Right lobe of liver (tissue), 6 donors: ENCODE data around the gene ALDOA. TPM values are rescaled to one million over a fixed set of nuclear protein-coding genes. Genes with fewer than 3 reads are reported as not detected.

Experiments used
- ATAC-seq, 4 donors: fragments of 200-7000 bp; cut with Tn5 transposase; one replicate each; pipeline ENCODE4 v1.9.1; 2020; ENCODE audit warnings: mild to moderate bottlenecking in 4 of 4, moderate library complexity in 4 of 4
- DNase-seq, 3 donors: peaks; one replicate each; pipeline ENCODE4 v3.0.0-alpha.2; 2020
- H3K27ac ChIP-seq, 3 donors: fragments of 200-600 bp; one replicate each; pipeline ENCODE4 v1.8.0; 2022
- H3K27me3 ChIP-seq, 2 donors: fragments of 200-600 bp; one replicate each; pipeline ENCODE4 v1.8.0; 2022
- H3K36me3 ChIP-seq, 4 donors: fragments of 200-600 bp; sonication (generic) in 1 of 4; one replicate each; pipeline versions ENCODE4 v1.5.1 to v1.8.0; 2017 to 2022; ENCODE audit warnings: control low read depth in 1 of 4
- H3K4me1 ChIP-seq, 4 donors: fragments of 200-600 bp; sonication (generic) in 1 of 4; one replicate each; pipeline versions ENCODE4 v1.5.1 to v1.8.0; 2017 to 2022; ENCODE audit warnings: control low read depth in 1 of 4
- H3K4me3 ChIP-seq, 3 donors: fragments of 200-600 bp; one replicate each; pipeline ENCODE4 v1.8.0; 2022
- H3K9me3 ChIP-seq, 4 donors: fragments of 200-600 bp; sonication (generic) in 1 of 4; one replicate each; pipeline versions ENCODE4 v1.5.1 to v1.8.0; 2017 to 2022; ENCODE audit warnings: control low read depth in 1 of 4
- POLR2A ChIP-seq: fragments of 450-650 bp; IDR thresholded peaks from one replicate; pipeline ENCODE4 v1.6.1; 2017; ENCODE audit warnings: antibody characterized with exemption, mild to moderate bottlenecking
- WGBS: methylation state at CpG from one replicate; pipeline ENCODE4 v1.1.6; 2018; ENCODE audit warnings: low coverage, low lambda C conversion rate; ENCODE audit not compliant: insufficient coverage; ENCODE audit errors: missing lambda C conversion rate; 5-methylcytosine and 5-hydroxymethylcytosine counted together
- intact Hi-C, 2 donors: fragments of 100-400 bp; cut with DNase I; formaldehyde crosslinking; loops; one replicate each; pipeline versions ENCODE4 v1.11.2 to v1.14.1; 2022
- total RNA-seq, 6 experiments: library from RNA; depleted of rRNA in 2 of 6; stranded (reverse); fragments of >200 nt in 2 of 6; fragmentation: NEBNext Ultra II Directional in 3 of 6; extraction: Animal tissue kit (Norgen Biotek cat#: 25700) in 3 of 6; gene quantifications; one replicate each; pipeline versions ENCODE4 v1.1.0 to v1.2.4, GENCODE V29; 2016 to 2023
- TF ChIP-seq, protein P1 (sequence below), 4 donors: fragments of 200-600 bp in 3 of 4; fragments of 450-650 bp in 1 of 4; IDR thresholded peaks; one replicate each; pipeline versions ENCODE4 v1.5.1 to v1.8.0; 2016 to 2022; ENCODE audit warnings: antibody characterized with exemption in 4 of 4, mild to moderate bottlenecking in 2 of 4
- donor health status: DM: no; HTN: yes; CAD: no.
- donor health status: DM: no; HTN: no; CAD: no.
- donor health status: DM: no; HTN: no; CAD: no.
- donor health status: DM: no; HTN: yes; CAD: no.
- donor health status: DM: no; HTN: yes; CAD: no.

ALDOA gene
- total RNA-seq, 6 experiments from 2014 or later, result 113 to 580 (median 345) TPM

DNA sequence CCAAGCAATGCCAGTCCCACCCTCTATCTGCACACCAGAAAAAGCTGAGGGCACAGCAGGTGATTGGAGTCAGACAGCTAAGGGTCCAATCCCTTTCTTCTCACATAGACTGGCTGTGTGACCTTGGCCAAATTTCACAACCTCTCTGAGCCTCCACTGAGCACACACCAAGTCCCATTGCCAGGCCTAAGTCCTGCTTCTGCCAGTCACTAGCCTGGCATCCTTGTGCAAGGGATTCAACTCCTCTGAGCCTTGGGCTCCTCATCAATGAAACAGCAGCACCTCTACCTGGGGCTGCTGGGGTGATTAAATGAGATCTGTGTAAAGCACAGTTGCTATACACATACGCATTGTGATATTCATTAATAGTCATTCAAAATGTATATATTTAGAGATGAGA lies 19.0 kb upstream of the ALDOA start:
- no peaks in the 10 kb centered on the region for H3K27me3 ChIP-seq
- no peak overlapping the region for H3K4me3 ChIP-seq
- no peak for ATAC-seq
- TF ChIP-seq POLR2A, result no peak
- TF ChIP-seq, protein P1, sequence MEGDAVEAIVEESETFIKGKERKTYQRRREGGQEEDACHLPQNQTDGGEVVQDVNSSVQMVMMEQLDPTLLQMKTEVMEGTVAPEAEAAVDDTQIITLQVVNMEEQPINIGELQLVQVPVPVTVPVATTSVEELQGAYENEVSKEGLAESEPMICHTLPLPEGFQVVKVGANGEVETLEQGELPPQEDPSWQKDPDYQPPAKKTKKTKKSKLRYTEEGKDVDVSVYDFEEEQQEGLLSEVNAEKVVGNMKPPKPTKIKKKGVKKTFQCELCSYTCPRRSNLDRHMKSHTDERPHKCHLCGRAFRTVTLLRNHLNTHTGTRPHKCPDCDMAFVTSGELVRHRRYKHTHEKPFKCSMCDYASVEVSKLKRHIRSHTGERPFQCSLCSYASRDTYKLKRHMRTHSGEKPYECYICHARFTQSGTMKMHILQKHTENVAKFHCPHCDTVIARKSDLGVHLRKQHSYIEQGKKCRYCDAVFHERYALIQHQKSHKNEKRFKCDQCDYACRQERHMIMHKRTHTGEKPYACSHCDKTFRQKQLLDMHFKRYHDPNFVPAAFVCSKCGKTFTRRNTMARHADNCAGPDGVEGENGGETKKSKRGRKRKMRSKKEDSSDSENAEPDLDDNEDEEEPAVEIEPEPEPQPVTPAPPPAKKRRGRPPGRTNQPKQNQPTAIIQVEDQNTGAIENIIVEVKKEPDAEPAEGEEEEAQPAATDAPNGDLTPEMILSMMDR (IDR thresholded peaks at IDR 0.05), result no peak
- intact Hi-C loops, result no loop called here
- H3K27ac ChIP-seq, result no peak overlapping the region
- no peak for DNase-seq
- 100% methylated on average over 1 of the region's 1 CpG for WGBS
- H3K4me1 ChIP-seq, result no peaks in the 10 kb centered on the region
- H3K36me3 ChIP-seq, result no peaks in the 10 kb centered on the region
- no peaks in the 10 kb centered on the region for H3K9me3 ChIP-seq

DNA sequence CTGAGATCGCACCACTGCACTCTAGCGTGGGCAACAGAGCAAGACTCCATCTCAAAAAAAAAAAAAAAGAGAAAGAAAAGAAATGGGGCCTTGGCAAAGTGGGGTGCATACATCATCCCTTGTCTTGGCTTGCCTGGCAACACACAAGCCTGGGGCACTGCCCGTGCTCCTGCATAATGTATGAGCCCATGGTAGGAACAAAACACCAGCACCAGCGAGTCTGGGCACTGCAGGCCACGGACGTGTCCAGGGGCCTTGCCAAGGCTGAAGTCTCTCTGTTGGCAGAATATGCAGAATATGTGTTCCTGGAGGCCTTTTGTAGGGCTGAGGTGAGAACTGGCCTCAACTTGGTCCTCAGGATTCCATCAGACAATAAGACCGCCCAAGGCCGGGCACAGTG lies 15.7 kb upstream of the ALDOA start:
- DNase-seq, result no peak
- H3K4me1 ChIP-seq, result peaks cover 0 to 4% (median 0%) of the 10 kb centered on the region in 4 donors
- TF ChIP-seq, protein P1 (IDR thresholded peaks at IDR 0.05), result no peak
- no peak for TF ChIP-seq POLR2A
- no peak for ATAC-seq
- 93% methylated on average over 5 of the region's 8 CpGs for WGBS
- H3K27me3 ChIP-seq, result no peaks in the 10 kb centered on the region
- no peak overlapping the region for H3K27ac ChIP-seq
- H3K36me3 ChIP-seq, result no peaks in the 10 kb centered on the region
- no peaks in the 10 kb centered on the region for H3K9me3 ChIP-seq
- intact Hi-C loops, result no loop called here
- H3K4me3 ChIP-seq, result no peak overlapping the region

DNA sequence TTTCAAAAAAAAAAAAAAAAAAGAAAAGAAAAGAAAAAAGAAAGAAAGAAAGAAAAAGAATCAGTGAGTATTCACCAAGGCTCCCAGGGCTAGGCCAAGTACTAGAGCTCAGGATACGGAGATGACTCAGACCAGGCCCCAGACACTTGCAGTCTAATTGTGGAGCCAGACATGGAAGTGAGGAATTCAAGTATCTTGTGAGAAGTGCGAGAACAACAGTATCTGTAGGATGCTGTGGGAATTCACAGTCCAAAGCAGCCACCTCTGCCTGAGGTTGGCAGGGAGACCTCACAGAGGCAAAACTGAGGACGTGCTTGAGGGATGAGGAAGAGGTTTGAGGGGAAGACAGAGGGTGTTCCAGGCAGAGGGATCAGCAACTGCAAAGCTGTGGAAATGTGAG lies 14.0 kb upstream of the ALDOA start:
- H3K27ac ChIP-seq, result no peak overlapping the region
- no peaks in the 10 kb centered on the region for H3K27me3 ChIP-seq
- H3K4me1 ChIP-seq, result peaks cover 0 to 4% (median 0%) of the 10 kb centered on the region in 4 donors
- intact Hi-C loops, result no loop called here
- TF ChIP-seq POLR2A, result no peak
- TF ChIP-seq, protein P1 (IDR thresholded peaks at IDR 0.05), result no peak
- ATAC-seq (no peak), DNase-seq (no peak)
- WGBS, result 83% methylated on average over 2 of the region's 3 CpGs
- no peaks in the 10 kb centered on the region for H3K36me3 ChIP-seq
- H3K9me3 ChIP-seq, result no peaks in the 10 kb centered on the region
- H3K4me3 ChIP-seq, result no peak overlapping the region

DNA sequence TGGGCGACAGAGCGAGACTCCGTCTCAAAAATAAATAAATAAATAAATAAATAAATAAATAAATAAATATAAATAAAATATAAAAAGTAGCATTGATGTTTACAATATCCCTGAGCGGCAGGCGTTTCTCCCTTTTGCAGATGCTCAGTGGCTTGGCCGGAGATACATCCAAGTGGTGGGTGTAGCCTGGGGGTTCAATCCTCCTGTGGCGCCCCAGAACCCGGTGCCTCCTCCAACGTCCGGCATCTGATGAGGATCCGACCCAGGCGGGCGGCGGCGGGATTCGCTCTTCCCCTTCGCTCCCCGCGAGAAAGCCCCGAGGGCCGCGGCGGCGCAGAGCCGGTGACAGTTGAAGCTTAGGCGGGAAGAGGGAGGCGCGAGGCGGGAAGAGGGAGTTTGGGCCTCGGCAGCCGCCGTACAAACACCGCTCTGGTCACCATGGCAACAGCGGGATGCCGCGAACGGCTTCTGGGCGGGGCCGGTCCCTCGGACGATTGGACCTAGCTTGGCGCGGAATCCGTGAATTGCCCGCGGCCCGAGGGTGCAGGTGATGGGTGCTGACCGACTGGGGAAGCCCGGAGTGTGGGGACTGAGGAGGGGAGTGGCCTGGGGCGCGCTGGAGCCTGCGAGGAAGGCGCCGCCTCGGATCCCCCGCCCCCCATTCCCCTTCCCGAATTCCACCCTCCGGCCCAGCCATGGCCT lies 12.7 kb upstream of the ALDOA start:
- peaks cover 0 to 4% (median 0%) of the 10 kb centered on the region in 4 donors for H3K4me1 ChIP-seq
- peak overlapping the region; percentile 66 to 74 (median 69) for H3K4me3 ChIP-seq
- no peaks in the 10 kb centered on the region for H3K9me3 ChIP-seq
- no peak for TF ChIP-seq POLR2A
- TF ChIP-seq, protein P1 (IDR thresholded peaks at IDR 0.05), result no peak
- no peaks in the 10 kb centered on the region for H3K27me3 ChIP-seq
- intact Hi-C loops, result no loop called here
- peak overlapping the region in 1 of 3 donors; percentile 40 for H3K27ac ChIP-seq
- peak; percentile 94 to 96 (median 95) for DNase-seq
- WGBS, result 8% methylated on average over 21 of the region's 58 CpGs
- H3K36me3 ChIP-seq, result no peaks in the 10 kb centered on the region
- ATAC-seq, result peak; percentile 91 to 99 (median 96)
